GM19193 (cell line): ENCODE results near the gene SERPINA10.

Experiments used
- POLR2A ChIP-seq: IDR thresholded peaks from 4 replicates; pipeline ENCODE4 v1.6.1; 2011; ENCODE audit not compliant: insufficient read depth, insufficient read length; ENCODE audit errors: extremely low read depth

SERPINA10 gene

GRCh38 chr14:94298130-94298529, 5.1 kb upstream of the SERPINA10 start:
- no peak for TF ChIP-seq POLR2A

GRCh38 chr14:94295360-94296180, 2.5 kb upstream of the SERPINA10 start:
- TF ChIP-seq POLR2A, result no peak

GRCh38 chr14:94293578-94293924, 483 bp upstream of the SERPINA10 start:
- no peak for TF ChIP-seq POLR2A

- TF ChIP-seq POLR2A, result no peak
Observed at GRCh38 chr14:94292526-94292871, 569 bp downstream of the SERPINA10 start.

- TF ChIP-seq POLR2A, result no peak
Observed at GRCh38 chr14:94291906-94292525, 1.1 kb downstream of the SERPINA10 start.

- no peak for TF ChIP-seq POLR2A
Observed at GRCh38 chr14:94291159-94291905, 1.7 kb downstream of the SERPINA10 start.

GRCh38 chr14:94290197-94290596, 2.9 kb downstream of the SERPINA10 start:
- no peak for TF ChIP-seq POLR2A

GRCh38 chr14:94288610-94289465, 4.2 kb downstream of the SERPINA10 start:
- no peak for TF ChIP-seq POLR2A

GRCh38 chr14:94285158-94285557, 7.9 kb downstream of the SERPINA10 start:
- no peak for TF ChIP-seq POLR2A

GRCh38 chr14:94284221-94284620, 8.8 kb downstream of the SERPINA10 start:
- TF ChIP-seq POLR2A, result no peak

- TF ChIP-seq POLR2A, result no peak
Observed at GRCh38 chr14:94282991-94283723, 9.9 kb downstream of the SERPINA10 start.

- TF ChIP-seq POLR2A, result no peak
Observed at GRCh38 chr14:94278731-94279130, 14.3 kb downstream of the SERPINA10 start.

- TF ChIP-seq POLR2A, result no peak
Observed at GRCh38 chr14:94269156-94269555, 23.9 kb downstream of the SERPINA10 start.

- TF ChIP-seq POLR2A, result no peak
Observed at GRCh38 chr14:94267352-94267751, 25.7 kb downstream of the SERPINA10 start.
